ENCODE measurements around the gene ZSWIM6.

DNA sequence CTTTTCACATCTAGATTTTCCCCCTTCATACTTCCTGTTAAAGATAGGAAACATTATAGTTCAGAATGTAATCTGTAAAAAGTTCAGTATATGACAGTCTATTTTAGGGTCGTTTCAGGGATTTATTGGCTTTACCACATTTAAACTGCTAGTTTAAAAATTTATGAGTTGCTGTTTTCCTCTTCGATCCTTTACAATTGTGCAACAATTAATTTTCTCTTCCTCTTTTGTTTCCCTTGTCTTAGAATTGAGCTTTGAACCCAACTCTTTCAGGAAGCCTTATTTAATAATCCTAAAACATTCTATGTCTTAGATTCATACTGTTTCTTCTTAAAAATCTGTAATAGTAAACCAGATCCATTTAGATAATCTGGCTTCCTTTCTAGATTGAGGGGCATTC lies 16.4 kb downstream of the ZSWIM6 start:
- TF ChIP-seq EZH2 (IDR thresholded peaks at IDR 0.05; ENCODE audit: low read depth): no peak
- TF ChIP-seq, protein P1, sequence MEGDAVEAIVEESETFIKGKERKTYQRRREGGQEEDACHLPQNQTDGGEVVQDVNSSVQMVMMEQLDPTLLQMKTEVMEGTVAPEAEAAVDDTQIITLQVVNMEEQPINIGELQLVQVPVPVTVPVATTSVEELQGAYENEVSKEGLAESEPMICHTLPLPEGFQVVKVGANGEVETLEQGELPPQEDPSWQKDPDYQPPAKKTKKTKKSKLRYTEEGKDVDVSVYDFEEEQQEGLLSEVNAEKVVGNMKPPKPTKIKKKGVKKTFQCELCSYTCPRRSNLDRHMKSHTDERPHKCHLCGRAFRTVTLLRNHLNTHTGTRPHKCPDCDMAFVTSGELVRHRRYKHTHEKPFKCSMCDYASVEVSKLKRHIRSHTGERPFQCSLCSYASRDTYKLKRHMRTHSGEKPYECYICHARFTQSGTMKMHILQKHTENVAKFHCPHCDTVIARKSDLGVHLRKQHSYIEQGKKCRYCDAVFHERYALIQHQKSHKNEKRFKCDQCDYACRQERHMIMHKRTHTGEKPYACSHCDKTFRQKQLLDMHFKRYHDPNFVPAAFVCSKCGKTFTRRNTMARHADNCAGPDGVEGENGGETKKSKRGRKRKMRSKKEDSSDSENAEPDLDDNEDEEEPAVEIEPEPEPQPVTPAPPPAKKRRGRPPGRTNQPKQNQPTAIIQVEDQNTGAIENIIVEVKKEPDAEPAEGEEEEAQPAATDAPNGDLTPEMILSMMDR (conservative IDR thresholded peaks at IDR 0.05): no peak
